Measurements from ENCODE around the gene OPRPN. TPM values are rescaled to one million over a fixed set of nuclear protein-coding genes. Genes with fewer than 3 reads are reported as not detected.

OPRPN gene, protein sequence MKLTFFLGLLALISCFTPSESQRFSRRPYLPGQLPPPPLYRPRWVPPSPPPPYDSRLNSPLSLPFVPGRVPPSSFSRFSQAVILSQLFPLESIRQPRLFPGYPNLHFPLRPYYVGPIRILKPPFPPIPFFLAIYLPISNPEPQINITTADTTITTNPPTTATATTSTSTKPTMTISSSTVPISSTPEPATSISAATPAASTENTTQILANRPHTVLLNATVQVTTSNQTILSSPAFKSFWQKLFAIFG
- not detected for total RNA-seq

DNA sequence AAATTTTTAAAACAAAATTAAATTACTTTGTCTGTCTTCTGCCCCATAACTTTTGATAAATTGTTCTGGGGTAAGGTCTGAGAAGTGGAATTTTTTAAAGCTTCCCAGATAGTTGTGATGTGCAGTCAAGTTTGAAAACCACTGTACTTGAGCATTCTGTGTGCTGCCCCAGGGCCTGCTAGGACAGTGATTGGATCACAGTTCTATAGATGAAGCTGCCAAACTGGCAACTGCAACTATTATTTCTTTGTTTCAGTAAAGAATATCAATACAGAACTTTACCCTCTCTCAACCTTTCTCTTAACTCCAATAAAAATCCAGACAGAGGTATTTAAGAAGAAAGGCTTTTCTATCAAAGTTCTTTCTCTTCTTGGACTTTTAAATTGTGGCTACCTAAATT, at the start of gene OPRPN:
TSS of gene OPRPN (plus strand) at position 361 of the 400 bp plus-strand sequence. CDS start 1,346 bp downstream, outside the sequence.
- no peak for ATAC-seq
- DNase-seq (ENCODE audit: low spot score): no peak
- intact Hi-C loops (cut with DNase I): no loop called here

DNA sequence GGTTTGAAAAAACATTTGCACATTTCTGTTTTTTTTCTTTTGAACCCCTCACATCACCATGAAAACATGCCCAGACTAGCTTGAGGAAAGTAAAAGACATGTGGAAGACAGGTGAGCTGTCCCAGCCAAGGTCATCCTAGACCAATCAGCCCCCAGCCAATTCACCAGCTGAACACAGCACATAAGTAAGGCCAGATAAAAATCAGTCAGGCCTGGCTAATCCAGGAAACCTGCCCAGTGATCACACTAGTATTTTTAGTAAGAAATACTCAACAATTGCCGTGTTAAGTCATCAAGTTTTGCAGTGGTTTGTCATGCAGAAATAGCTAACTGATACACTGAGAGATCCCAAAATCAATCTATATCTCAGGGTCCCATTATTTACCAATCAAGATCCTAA, 41.6 kb upstream of the OPRPN start:
- ATAC-seq (no peak), DNase-seq (ENCODE audit: low spot score) (no peak)
- intact Hi-C loops (cut with DNase I): no loop called here

DNA sequence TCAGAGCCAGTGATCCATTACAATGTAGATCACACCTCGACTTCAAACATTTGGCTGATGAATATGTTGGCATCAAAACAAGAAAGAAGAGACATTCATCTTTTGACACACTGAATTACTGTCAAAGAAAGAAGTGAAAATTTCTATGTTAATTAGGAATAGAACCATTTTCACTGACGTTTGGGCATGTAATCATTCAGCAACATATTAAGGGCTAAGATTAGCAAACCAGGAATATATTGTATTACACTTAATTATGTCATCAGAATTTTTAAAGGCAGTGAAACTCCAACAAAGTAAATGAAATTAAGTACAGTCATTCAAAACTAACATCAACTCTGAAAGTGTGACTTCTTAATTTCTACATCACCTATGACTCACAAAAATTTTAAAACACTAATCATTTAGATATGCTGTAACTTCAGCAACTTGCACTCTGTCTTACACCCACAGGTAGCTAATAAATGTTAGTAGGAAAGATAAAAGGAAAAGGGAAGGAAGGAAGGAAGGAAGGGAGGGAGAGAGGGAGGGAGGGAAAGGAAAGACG, 38.6 kb upstream of the OPRPN start:
- no peak for ATAC-seq
- no peak for DNase-seq (ENCODE audit: low spot score)
- intact Hi-C loops (cut with DNase I): no loop called here

DNA sequence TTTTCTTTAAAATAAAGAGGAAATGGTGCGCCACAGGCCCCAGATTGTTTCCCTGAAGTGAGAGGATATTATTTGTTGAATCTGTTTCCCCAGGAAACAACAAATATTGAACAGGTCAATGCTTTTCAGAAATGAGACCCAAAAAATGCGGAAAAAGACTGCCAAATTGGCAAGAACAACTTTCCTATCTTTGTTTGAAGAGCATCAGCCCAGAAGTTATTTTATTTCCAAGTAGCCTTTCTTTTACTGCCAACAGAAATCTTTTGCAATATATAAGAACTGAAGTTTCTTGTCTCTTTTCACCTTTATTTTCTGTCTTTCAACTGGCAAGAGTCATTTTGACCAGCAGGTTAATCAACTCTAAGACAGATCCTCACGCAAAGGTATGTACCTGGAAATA, 37.3 kb upstream of the OPRPN start, which contains the start of gene SMR3A:
TSS of gene SMR3A (plus strand) at position 301 of the 400 bp plus-strand sequence. CDS start 1,356 bp downstream, outside the sequence.
- no peak for ATAC-seq
- intact Hi-C loops (cut with DNase I): no loop called here

DNA sequence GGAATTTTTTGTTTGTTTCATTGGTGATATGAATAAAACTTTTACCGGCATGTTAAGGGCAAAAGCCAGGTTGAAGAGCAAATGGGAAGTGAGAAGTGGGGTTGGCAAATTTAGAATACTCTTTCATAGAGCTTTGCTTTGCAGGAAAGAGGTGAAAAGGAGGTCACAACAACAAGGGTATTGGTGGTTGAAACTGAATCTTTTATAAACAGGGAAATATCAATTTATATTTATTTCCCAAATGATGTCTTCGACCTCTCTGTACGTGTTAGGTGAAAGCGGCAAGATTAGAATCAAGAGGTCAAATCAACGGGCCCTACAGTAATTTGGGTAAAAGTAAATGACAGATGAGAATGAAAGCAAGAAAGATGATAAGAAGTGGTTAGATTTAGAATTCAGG, 33.7 kb upstream of the OPRPN start:
- intact Hi-C loops (cut with DNase I): no loop called here
- DNase-seq (ENCODE audit: low spot score) (no peak), ATAC-seq (no peak)

More for the DNA sequence above, 37.3 kb upstream of the OPRPN start, which contains the start of gene SMR3A:
- no peak for DNase-seq (ENCODE audit: low spot score)

DNA sequence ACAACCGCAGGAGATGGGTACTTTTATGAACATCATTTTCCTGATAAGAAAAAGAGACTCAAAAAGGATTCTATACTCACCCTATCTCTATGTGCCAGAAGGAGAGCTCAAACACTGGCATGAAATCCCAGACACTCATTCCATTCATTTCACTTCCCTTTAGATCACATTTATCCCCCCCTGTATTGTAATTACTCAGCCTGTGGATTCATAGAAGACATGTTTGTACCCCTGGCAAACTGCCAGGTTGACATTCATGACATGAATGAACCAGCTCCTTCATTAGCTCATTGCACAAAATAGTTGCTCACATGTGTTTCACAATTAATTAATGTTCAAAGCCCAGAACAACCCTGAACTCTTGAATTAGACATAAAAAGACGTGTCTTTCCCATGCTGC, 32.3 kb upstream of the OPRPN start:
- intact Hi-C loops (cut with DNase I): no loop called here
- no peak for ATAC-seq
- no peak for DNase-seq (ENCODE audit: low spot score)

DNA sequence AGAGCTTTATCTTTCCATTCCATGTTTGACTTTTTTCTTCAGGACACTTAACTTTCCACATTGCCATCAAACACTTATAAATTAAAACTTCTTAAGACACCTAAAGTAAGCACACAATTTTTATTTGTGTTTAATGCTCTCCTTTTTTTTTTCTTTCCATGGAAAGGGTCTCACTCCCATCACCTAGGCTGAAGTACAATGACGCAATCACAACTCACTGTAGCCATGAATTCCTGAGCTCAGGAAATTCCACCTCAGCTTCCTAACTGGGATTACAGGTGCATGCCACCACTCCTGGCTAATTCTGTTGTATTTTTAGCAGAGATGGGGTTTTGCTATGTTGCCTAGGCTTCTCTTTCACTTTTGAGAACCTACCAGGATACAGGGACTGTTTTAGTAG, 29.9 kb upstream of the OPRPN start:
- intact Hi-C loops (cut with DNase I): no loop called here

DNA sequence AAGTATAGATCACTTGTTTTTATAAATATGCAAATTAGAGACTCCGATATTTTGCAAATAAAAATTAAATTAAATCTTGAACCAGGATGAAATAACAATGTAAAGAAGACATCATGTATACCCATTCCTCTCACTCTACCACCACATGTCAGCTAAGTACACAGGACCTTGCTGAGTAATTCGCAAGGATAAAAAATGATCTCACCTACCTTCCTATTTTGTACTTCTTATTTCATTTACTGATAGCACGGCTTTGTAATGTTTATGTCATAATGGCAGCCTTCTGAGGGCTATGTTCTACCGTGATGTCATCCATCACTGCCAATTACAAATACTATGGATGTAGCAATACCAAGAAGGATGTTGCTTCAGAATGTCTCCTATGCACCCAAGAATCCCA, 25.8 kb upstream of the OPRPN start:
- intact Hi-C loops (cut with DNase I): no loop called here
- DNase-seq (ENCODE audit: low spot score) (no peak), ATAC-seq (no peak)

More for the DNA sequence above, 29.9 kb upstream of the OPRPN start:
- DNase-seq (ENCODE audit: low spot score): no peak
- ATAC-seq: no peak

DNA sequence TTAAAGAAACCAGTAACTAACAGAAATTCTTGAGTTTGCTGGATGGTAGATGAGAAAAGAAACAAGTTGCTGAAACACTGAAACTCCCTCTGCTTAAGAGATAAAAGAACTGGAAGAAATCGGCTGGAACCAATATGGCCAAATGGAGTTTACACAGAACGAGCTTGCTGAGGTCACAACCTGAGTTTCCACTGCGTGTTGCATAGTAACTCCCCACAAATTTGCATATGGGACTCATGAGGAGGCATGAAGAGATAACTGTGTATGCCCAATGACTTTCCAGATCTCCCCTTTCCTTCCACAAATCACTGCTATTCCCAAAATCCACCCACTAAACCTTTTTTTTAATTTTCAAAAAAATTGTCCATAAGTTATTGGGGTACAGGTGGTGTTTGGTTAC, 25.0 kb upstream of the OPRPN start:
- no peak for DNase-seq (ENCODE audit: low spot score)
- ATAC-seq: no peak
- intact Hi-C loops (cut with DNase I): no loop called here

DNA sequence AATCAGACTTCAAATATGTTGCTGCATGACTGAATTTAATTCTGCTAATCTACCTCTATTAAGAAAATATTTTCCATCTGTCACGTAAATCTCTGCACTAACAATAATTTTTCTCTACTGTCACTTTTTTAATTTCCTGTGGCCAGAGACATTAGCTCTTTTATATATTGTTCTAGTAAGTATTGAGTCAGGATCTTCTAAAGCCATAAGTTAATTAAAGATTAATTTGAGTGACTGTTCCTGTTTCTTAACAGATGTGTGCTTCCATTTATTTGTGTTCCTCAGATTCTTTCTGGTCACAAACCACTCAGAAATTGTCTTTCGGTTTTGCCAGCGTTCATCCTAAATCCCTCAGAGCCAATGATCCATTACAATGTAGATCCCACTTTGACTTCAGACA, 17.2 kb upstream of the OPRPN start:
- DNase-seq (ENCODE audit: low spot score) (no peak), ATAC-seq (no peak)
- intact Hi-C loops (cut with DNase I): no loop called here

DNA sequence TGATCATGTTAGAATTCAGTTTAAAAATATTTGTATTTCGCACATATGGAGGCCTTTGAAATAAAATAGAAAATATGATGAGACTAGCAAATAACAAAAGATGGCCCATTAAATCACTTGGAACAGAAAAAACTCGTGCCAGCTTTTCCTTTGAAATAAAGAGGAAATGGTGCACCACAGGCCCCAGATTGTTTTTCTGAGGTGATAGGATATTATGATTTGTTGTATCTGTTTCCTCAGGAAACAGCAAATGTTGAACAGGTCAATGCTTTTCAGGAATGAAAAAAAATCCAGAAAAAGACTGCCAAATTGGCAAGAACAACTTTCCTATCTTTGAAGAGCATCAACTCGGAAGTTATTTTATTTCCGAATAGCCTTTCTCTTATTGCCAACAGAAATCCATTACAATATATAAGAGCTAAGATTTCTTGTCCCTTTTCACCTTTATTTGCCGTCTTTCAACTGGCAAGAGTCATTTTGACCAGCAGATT, 15.0 kb upstream of the OPRPN start, which contains the start of gene SMR3B:
TSS of gene SMR3B (plus strand) at position 441 of the 491 bp plus-strand sequence. CDS start 1,380 bp downstream, outside the sequence.
- ATAC-seq (no peak), DNase-seq (ENCODE audit: low spot score) (no peak)
- intact Hi-C loops (cut with DNase I): no loop called here

DNA sequence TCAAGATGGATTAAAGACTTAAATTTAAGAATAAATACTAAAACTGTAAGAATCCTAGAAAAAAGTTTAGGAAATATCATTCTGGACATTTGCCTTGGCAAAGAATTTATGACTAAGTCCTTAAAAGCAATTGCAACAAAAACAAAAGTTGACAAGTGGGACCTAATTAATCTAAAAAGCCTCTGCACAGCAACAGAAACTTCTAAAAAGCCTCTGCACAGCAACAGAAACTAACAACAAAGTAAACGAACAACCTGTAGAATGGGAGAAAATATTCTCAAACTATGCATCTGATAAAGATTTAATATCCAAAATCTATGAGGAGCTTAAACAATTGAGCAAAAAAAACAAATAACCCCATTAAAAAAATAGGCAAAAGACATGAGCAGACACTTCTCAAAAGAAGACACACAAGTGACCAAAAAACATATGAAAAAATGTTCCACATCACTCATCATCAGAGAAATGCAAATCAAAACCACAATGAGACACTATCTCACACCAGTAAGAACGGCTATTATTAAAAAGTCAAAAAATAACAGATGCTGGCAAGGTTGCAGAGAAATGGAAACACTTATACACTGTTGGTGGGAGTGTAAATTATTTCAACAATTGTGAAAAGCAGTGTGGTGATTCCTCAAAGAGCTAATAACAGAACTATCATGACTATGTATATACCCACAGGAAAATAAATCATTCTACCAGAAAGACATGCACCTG, 5.5 kb upstream of the OPRPN start:
- no peak for ATAC-seq

DNA sequence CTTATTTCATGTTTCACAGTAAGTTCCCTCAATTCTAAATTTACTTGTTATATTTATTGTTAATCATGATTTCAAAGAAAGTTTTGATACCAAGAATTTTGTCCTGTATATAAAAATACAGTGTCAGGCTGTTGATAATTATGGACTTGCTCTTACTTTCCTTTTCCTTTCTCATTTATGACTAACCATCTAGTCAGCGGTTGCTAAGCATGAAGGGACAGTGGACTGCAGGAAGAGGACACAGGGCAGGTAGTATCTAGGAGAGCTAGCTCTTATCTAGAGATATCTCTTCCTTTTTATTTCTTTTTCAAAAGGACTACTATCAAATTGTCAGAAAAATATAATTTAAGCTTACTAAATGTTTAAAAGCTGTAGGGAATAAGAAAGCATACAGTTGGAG, 1.6 kb downstream of the OPRPN start:
- intact Hi-C loops (cut with DNase I): no loop called here
- DNase-seq (ENCODE audit: low spot score) (no peak), ATAC-seq (no peak)

More for the DNA sequence above, 5.5 kb upstream of the OPRPN start:
- intact Hi-C loops (cut with DNase I): no loop called here
- DNase-seq (ENCODE audit: low spot score): no peak

DNA sequence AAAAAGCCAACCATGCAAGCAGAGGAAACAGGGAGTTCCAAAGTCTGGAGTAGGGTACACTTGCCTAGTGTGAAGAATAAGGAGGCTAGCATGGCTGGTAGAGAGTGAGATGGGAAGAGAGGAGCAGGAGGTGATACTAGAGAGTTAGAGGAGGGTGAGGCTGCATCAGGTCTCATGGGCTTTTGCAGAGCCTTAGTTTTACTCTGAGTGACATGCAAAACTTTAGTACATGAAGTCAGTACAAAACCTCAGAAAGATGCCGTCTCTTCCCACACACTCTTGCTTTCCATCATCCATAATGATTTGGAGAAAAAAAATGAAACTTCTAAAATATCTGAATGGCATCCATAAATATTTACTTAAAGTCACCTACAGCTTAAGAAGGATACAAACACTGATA, 5.0 kb downstream of the OPRPN start:
- intact Hi-C loops (cut with DNase I): no loop called here
- DNase-seq (ENCODE audit: low spot score) (no peak), ATAC-seq (no peak)

DNA sequence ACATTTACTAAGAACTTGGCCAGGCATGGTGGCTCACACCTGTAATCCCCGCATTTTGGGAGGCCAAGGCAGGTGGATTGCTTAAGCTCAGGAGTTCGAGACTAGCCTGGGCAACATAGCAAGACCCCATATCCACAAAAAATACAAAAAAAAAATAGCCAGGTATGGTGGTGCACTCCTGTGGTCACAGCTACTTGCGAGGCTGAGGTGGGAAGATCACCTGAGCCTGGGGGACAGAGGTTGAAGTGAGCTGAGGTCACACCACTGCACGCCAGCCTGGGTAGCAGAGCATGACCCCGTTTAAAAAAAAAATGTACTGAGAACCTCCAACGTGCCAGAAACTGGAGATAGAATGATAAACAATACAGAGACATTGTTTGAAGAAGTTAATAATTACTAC, 8.0 kb downstream of the OPRPN start:
- intact Hi-C loops (cut with DNase I): no loop called here
- ATAC-seq (no peak), DNase-seq (ENCODE audit: low spot score) (no peak)

DNA sequence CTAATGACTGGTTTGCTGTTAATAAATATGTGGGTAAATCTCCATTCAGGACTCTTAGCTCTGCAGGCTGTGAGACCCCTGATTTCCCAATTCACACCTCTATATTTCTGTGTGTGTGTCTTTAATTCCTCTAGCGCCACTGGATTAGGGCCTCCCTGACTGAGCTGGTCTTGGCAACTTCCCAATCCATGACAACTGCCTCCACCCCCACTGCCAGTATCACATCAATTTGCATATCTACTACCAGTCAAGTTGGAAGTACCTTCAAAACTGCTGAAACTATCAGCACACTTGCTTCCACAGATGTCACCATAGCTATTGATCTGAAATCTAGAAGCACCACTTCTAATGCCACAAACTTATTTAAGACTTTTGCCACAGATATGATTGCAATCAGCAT, 27.6 kb downstream of the OPRPN start:
- no peak for DNase-seq (ENCODE audit: low spot score)
- no peak for ATAC-seq
- intact Hi-C loops (cut with DNase I): no loop called here

DNA sequence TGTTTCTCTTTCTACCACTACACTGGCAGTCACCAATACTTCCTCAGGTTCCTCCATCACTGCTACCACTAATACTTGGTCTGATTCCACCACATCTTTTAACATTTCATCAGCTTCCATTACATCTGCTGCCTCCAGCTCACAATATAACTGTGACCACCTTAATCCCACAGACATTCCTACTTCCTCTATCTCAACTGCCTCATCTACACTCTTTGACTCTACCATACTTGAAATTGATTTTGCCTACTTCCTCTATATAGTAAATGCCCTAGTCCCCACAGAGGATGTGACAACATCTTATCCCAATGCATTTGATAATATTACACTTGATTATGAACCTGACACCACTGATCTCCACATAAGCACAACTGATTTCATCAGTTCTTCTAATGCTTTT, 29.0 kb downstream of the OPRPN start:
- no peak for ATAC-seq
- DNase-seq (ENCODE audit: low spot score): no peak
- intact Hi-C loops (cut with DNase I): no loop called here

DNA sequence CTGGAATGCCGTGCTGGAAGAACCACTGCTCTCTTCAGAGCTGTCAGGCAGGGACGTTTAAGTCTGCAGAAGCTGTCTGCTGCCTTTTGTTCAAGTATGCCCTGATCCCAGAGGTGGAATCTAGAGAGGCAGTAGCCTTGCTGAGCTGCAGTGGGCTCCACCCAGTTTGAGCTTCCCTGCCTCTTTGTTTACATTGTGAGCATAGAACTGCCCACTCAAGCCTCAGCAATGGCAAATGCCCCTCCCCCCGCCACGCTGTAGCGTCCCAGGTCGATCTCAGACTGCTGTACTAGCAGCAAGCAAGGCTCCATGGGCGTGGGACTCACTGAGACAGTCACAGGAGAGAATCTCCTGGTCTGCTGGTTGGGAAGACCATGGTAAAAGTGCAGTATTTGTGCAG, 39.5 kb downstream of the OPRPN start:
- intact Hi-C loops (cut with DNase I): no loop called here
- ATAC-seq: no peak

DNA sequence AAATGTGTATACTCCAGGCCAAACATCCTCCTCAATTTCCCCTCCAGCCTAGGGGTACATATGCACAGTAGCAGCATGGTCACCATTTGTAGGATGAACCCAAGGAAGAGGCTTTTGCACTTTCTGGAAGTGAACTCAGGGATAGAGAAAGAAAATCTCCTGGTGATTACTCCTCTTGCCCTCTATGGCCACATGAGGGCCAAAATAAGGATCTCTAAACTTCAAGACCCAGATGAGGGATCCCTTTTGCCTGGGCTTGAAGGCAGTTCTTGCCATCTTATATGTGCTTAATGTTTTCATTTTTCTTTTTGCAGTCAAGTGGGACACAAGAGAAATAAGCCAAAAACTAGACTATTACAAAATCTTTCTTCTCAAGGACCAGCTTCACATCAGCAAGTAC, 44.7 kb downstream of the OPRPN start:
- ATAC-seq: no peak

More for the DNA sequence above, 39.5 kb downstream of the OPRPN start:
- no peak for DNase-seq (ENCODE audit: low spot score)

DNA sequence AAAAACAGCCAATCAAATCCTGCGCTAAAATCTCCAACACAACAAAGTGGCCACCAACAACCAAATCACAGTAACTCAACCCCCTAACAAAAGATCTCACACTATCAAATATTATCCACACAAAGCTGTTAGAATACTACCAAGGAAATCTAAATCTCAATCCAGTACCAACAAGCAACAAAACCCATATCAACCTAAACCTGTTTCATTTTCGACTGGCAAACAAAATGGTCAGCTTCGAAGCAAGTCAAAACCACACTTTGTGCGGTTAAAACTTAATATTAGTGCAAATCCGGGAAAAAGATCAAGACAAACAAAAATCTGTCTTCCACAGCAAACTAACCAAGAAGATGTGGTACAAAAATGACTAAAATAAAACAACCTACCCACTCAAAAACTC, 45.6 kb downstream of the OPRPN start:
- DNase-seq (ENCODE audit: low spot score) (no peak), ATAC-seq (no peak)
- intact Hi-C loops (cut with DNase I): no loop called here

More for the DNA sequence above, 44.7 kb downstream of the OPRPN start:
- DNase-seq (ENCODE audit: low spot score): no peak
- intact Hi-C loops (cut with DNase I): no loop called here
